Muscle layer of duodenum (tissue), 2 donors: ENCODE measurements around the gene MSMP.

Source experiments
- H3K27ac ChIP-seq: one replicate; pipeline ENCODE4 v1.7.0; 2013; ENCODE audit warnings: mild to moderate bottlenecking, low read length
- H3K27me3 ChIP-seq: one replicate; pipeline ENCODE4 v1.7.0; 2013; ENCODE audit warnings: low read depth, mild to moderate bottlenecking, control low read depth, low read length
- H3K36me3 ChIP-seq, 2 donors: one replicate each; pipeline ENCODE4 v1.7.0; 2013; ENCODE audit warnings: low read length in 2 of 2, control low read depth in 1 of 2, mild to moderate bottlenecking in 1 of 2; ENCODE audit not compliant: insufficient read depth in 2 of 2, control insufficient read depth in 1 of 2
- H3K4me1 ChIP-seq, 2 donors: one replicate each; pipeline ENCODE4 v1.7.0; 2013; ENCODE audit warnings: low read length in 2 of 2, mild to moderate bottlenecking in 2 of 2, control low read depth in 1 of 2, moderate library complexity in 1 of 2; ENCODE audit not compliant: insufficient read depth in 2 of 2, control insufficient read depth in 1 of 2
- H3K4me3 ChIP-seq, 2 donors: one replicate each; pipeline ENCODE4 v1.7.0; 2013; ENCODE audit warnings: low read length in 2 of 2, low read depth in 1 of 2, mild to moderate bottlenecking in 1 of 2
- H3K9me3 ChIP-seq, 2 donors: one replicate each; pipeline ENCODE4 v1.7.0; 2013; ENCODE audit warnings: low read length in 2 of 2, control low read depth in 1 of 2, mild to moderate bottlenecking in 1 of 2; ENCODE audit not compliant: control insufficient read depth in 1 of 2
- donor health status: healthy.

Gene MSMP

DNA sequence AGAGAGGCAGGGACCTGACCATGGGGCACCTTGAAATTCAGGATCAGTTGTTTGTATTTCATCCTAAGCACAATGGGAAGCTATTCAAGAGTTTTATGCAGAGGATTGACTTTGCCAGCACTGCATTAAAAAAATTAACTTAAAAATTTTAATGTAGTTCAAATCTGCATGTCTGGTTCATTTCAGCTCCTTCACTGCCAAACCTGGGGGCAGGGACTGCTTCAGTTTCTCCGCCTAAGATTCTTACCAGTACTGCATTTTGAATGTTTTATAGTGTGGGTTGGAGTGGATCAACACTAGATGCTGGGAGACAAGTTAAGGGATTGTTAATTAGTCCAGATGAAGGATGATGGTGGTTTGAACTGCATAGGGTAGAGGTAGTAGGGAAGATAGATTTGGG is 15.7 kb upstream of the MSMP start:
- H3K36me3 ChIP-seq: no peaks in the 10 kb centered on the region
- no peak overlapping the region for H3K27ac ChIP-seq
- no peak overlapping the region for H3K4me3 ChIP-seq
- H3K9me3 ChIP-seq: no peaks in the 10 kb centered on the region
- no peaks in the 10 kb centered on the region for H3K27me3 ChIP-seq
- H3K4me1 ChIP-seq: peaks cover 14 to 20% of the 10 kb centered on the region in 2 donors

DNA sequence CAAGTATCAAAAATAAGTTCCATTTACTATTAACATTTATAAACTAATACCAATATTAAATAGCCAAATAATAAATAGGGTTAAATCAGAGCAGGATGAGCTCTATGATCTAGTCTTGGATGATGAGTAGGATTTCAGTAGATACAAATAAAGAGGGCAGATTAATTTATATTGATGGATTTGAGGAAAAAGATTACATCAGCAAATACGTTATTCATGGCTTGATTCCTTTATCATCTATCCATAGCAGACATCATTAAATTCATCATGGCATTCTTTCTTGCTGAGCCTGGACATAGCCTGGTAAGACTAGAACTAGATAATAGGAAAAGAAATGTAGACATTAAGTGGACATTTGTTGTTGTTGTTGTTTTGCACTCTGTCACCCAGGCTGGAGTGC is 13.4 kb upstream of the MSMP start:
- Histone ChIP-seq H3K27ac (no peak overlapping the region), H3K4me3 (no peak overlapping the region), H3K27me3 (no peaks in the 10 kb centered on the region), H3K4me1 (peaks cover 14 to 20% of the 10 kb centered on the region in 2 donors), H3K36me3 (no peaks in the 10 kb centered on the region), H3K9me3 (no peaks in the 10 kb centered on the region)

DNA sequence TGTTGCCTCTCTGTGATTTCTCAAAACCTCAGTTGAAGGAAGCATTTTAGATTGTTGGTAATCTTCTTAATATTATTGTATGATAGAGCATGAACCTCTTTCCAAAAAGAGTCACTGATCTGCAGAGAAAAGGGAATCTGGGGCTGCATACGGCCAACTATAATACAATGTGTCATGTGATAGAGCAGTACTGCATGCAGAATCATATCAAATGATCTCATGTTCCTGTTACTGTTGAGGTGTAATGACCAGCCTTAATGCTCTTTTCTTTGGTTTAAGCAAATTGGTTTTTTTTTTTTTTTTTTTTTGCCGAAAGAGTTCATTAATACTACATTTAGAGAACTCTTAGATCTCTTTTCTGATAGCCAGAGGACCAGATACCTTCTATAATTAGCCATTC is 12.9 kb upstream of the MSMP start:
- Histone ChIP-seq H3K27me3 (no peaks in the 10 kb centered on the region), H3K4me3 (no peak overlapping the region)

DNA sequence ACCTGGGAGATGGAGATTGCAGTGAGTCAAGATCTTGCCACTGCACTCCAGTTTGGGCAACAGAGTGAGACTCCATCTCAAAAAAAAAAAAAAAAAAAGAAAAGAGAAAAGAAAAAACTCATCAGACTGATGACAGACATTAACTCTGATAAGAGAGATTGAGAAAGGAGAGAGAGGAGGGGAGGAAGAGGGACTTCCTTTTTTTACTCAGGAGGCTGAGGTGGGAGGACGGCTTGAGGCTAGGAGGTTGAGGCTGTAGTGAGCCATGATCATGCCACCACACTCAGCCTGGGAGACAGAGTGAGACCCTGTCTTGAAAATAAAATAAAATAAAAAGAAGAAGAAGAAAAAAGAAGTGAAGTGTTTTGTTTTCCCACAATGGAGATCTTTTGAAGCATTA is 9.7 kb upstream of the MSMP start:
- Histone ChIP-seq H3K36me3 (no peaks in the 10 kb centered on the region), H3K4me1 (no peaks in the 10 kb centered on the region), H3K4me3 (no peak overlapping the region), H3K9me3 (no peaks in the 10 kb centered on the region), H3K27me3 (no peaks in the 10 kb centered on the region), H3K27ac (no peak overlapping the region)

More for the DNA sequence above, 12.9 kb upstream of the MSMP start:
- Histone ChIP-seq H3K36me3 (no peaks in the 10 kb centered on the region), H3K27ac (no peak overlapping the region), H3K4me1 (peaks cover 14 to 19% of the 10 kb centered on the region in 2 donors), H3K9me3 (no peaks in the 10 kb centered on the region)

GRCh38 chr9:35763181-35763580 is 9.1 kb upstream of the MSMP start:
- no peaks in the 10 kb centered on the region for H3K27me3 ChIP-seq
- peaks cover 0 to 2% of the 10 kb centered on the region in 2 donors for H3K4me1 ChIP-seq
- H3K4me3 ChIP-seq: no peak overlapping the region
- H3K9me3 ChIP-seq: no peaks in the 10 kb centered on the region
- no peaks in the 10 kb centered on the region for H3K36me3 ChIP-seq
- no peak overlapping the region for H3K27ac ChIP-seq

GRCh38 chr9:35760651-35761050 is 6.6 kb upstream of the MSMP start:
- Histone ChIP-seq H3K36me3 (no peaks in the 10 kb centered on the region), H3K27ac (no peak overlapping the region), H3K9me3 (no peaks in the 10 kb centered on the region), H3K4me1 (peaks cover 5 to 13% of the 10 kb centered on the region in 2 donors), H3K4me3 (no peak overlapping the region), H3K27me3 (no peaks in the 10 kb centered on the region)

- no peaks in the 10 kb centered on the region for H3K27me3 ChIP-seq
- H3K27ac ChIP-seq: no peak overlapping the region
Observed at GRCh38 chr9:35759795-35760194, 5.7 kb upstream of the MSMP start.

GRCh38 chr9:35758475-35759050 is 4.5 kb upstream of the MSMP start:
- Histone ChIP-seq H3K36me3 (peaks cover 7 to 8% of the 10 kb centered on the region in 2 donors), H3K9me3 (no peaks in the 10 kb centered on the region), H3K4me3 (no peak overlapping the region), H3K4me1 (peaks cover 5 to 13% of the 10 kb centered on the region in 2 donors), H3K27me3 (no peaks in the 10 kb centered on the region), H3K27ac (peak overlapping the region; percentile 91)

More at GRCh38 chr9:35759795-35760194, 5.7 kb upstream of the MSMP start:
- Histone ChIP-seq H3K36me3 (no peaks in the 10 kb centered on the region), H3K4me1 (peaks cover 5 to 13% of the 10 kb centered on the region in 2 donors), H3K4me3 (no peak overlapping the region), H3K9me3 (no peaks in the 10 kb centered on the region)

- H3K4me3 ChIP-seq: peak overlapping the region in 1 of 2 donors; percentile 77
- H3K36me3 ChIP-seq: peaks cover 14 to 15% of the 10 kb centered on the region in 2 donors
- H3K4me1 ChIP-seq: peaks cover 5 to 13% of the 10 kb centered on the region in 2 donors
- H3K9me3 ChIP-seq: no peaks in the 10 kb centered on the region
- H3K27me3 ChIP-seq: no peaks in the 10 kb centered on the region
- peak overlapping the region; percentile 91 for H3K27ac ChIP-seq
Observed at GRCh38 chr9:35757892-35758275, 3.8 kb upstream of the MSMP start.

DNA sequence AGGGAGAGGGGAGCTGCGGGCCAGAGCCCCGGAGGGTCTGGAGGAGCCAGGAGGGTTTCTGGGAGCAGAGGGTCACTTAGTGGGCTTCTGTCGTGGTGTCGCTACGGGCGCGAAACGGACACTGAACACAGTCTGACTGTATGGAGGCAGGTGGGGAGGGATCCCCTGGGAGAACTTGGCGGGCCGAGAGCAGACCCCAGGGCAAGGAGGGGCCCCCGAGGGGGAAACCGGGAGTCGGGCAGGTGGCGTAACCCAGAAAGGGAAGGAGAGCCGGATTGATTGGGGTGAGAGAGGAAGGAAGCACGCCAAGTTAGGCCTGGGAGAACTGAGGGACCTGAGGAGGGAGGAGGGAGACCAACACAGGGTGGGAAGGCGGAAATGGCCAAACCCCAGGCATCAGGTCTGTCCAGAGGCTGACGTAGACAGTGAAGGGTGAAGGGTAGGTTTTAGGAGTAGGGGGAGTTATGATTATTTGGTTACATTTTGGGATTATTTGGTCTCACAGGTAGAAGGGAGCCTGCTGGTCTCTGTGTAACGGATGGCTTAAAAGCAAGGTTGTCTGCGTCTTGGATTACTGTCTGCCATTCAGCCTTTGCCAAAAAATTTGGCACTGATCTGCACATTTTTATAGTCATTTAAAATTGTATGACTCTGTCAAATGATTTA is 3.3 kb upstream of the MSMP start:
- H3K9me3 ChIP-seq: no peaks in the 10 kb centered on the region
- peak overlapping the region; percentile 91 for H3K27ac ChIP-seq
- peaks cover 5 to 13% of the 10 kb centered on the region in 2 donors for H3K4me1 ChIP-seq
- H3K4me3 ChIP-seq: peak overlapping the region; percentile 77 to 81
- no peaks in the 10 kb centered on the region for H3K27me3 ChIP-seq
- peaks cover 19 to 21% of the 10 kb centered on the region in 2 donors for H3K36me3 ChIP-seq

DNA sequence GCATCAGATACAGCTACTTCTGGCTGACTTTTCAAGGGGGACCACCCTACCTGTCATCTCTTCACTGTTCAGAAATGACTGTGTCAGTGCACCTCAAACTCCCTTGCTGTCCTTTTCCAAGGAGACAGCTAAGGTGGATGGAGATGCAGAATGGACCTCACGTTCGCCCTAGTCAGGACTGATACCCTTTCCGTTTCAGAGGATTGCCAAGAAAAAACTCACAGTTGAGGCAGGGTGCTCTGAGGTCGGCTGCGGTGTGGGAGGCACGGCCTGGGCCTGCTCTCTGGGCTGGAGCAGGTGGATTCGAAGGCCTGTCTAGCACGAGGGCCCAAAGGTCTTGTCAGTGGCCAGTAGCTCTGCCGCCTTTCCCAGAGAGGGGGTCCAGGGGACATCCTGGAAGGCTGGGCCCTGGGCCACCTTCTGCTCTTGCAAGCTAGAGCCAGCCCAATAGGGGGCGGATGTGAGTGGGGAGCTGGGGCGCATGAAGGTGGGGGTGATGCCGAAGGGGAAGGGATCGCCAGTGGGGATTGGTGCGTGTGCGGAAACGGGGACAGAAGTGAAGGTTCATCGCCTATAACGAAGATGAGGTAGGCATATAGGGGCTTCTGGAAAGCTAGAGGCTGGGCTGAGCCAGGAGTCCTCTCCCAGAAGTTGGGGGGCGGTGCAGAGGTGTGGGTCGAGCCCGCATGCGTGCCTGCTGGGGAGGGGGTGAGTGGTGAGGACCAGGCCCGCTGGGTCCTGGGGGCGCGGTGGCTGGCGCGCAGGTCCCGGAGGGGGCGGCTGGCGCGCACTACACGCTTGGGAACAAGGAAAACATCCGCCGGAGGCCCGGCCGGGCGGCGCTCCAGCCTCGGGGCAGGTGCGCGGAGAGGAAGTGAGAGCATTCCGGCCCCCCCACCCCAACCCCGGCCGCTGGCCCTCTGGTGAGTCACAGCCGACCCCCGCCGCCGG is 2.5 kb upstream of the MSMP start:
- H3K4me3 ChIP-seq: peak overlapping the region; percentile 77 to 81
- peaks cover 25 to 29% of the 10 kb centered on the region in 2 donors for H3K36me3 ChIP-seq
- no peaks in the 10 kb centered on the region for H3K27me3 ChIP-seq
- H3K9me3 ChIP-seq: no peaks in the 10 kb centered on the region
- peaks cover 5 to 13% of the 10 kb centered on the region in 2 donors for H3K4me1 ChIP-seq
- peak overlapping the region; percentile 91 for H3K27ac ChIP-seq
